HG02970 (cell line): Measurements from ENCODE around the gene MASTL.

Experiments used
- ATAC-seq: cut with Tn5 transposase; IDR thresholded peaks from one replicate; pipeline ENCODE4 v1.9.1; 2021; ENCODE audit warnings: mild to moderate bottlenecking, moderate library complexity, moderate number of reproducible peaks; ENCODE audit not compliant: unreplicated experiment, low FRiP score

The MASTL gene

DNA sequence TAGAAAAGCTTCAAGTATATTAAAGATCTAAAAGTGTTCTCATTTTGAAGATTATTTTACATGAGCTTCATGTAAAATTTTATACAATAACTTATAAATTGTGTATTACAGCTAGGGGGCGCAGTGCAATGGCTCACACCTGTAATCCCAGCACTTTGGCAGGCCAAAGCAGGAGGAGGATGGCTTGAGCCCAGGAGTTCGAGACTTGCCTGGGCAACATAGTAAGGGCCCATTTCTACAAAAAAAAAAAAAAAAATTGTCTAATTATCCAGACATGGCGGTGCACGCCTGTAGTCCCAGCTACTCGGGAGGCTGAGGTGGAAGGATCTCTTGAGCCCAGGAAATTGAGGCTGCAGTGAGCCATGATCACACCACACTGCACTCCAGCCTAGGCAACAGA is 68.8 kb downstream of the MASTL start:
- ATAC-seq = no peak

DNA sequence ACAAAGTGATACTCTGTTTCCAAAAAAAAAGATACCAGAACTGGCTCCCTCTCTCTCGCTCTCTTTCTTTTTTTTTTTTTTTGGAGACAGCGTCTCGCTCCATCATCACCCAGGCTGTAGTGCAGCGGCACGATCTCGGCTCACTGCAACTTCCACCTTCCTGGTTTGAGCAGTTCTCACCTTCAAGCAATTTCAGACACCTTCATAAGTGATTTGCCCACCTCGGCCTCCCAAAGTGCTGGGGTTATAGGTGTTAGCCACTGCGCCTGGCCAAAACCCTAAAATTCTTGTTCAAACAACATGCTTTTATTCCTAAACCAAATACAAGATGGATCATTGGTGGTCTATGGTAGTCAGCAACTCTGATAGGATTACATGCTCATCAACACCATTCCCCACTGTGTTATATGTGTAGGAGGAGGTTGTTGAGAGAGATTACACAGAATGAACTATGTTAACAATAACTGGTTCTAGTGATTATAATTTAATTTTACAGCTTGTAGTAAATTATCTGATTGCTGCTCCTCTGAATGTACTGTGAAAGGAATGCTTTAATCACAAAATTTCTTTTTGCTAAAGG is 69.9 kb downstream of the MASTL start:
- no peak for ATAC-seq

DNA sequence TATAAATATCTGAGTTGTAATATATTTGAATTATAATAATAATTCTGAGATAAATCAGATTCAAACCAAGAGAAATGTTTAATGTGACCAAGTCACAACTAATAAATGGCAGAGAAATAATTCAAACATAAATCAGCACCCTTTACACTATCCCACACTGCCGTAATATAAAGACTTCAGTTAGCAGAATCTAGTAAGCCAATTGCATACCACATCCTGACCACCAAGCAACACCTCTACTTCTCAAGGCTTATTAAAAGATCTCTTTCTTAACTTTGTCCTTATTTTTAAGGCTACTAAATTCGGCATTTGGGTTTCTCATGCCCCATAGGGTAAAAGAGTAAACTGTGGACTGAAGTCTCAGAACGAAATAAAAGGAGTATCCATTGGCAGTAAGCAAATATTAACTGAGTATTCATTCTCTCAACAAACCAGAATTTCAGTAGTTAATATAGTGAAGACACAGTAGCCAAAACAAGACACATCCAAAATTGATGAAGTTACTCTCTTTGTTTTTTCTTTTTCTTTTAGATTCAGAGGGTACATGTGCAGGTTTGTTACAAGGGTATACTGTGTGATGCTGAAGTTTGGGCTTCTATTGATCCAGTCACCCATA is 70.6 kb downstream of the MASTL start:
- ATAC-seq = no peak

DNA sequence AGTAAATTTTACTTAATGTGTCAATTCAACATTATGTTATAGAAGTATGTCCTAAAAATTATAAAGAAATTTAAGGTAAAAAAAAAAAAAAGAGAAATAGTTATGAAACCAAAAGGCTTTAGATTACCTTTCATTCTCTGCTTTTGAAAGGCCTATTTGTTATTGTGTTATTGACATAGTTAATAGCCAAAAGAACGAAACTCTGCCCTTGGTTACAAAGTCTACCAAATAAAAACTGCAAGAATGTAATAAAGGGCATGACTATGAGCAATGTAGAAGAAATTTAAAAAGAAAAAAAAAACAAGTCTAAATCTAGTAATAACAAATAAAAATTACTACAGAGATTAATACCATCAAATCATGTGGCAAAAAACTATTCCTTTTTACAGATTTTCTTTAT is 74.9 kb downstream of the MASTL start:
- ATAC-seq = no peak

DNA sequence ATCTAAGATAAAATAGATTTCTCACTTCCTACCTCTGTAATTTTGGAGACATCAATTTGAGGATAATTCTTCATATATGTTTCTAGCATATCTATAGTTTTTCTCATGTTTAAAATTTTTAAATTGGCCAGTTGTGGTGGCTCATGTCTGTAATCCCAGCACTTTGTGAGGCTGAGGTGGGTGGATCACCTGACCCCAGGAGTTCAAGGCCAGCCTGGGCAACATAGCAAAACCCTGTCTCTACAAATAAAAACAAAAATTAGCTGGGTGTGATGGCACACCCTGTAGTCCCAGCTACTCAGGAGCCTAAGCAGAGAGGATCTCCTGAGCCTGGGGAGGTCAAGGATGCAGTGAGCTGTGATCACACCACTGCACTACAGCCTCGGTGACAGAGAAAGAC is 80.6 kb downstream of the MASTL start:
- no peak for ATAC-seq
